ENCODE measurements around the gene STPG3. TPM values are rescaled to one million over a fixed set of nuclear protein-coding genes. Genes with fewer than 3 reads are reported as not detected.

The STPG3 gene
- total and polyA plus RNA-seq, 2 of the 8 experiments (the other 6 are each of a cell fraction or from before 2014, with no cell fraction given), result not detected

- TF ChIP-seq RAD21 (IDR thresholded peaks at IDR 0.05 in 1 of 2, conservative IDR thresholded peaks at IDR 0.05 in 1 of 2; ENCODE audit: low read depth in 2 of 2, low read length in 2 of 2) (no peak), CTBP2 (IDR thresholded peaks at IDR 0.05; ENCODE audit: borderline replicate concordance, insufficient read depth, insufficient read length, low read length) (no peak), CHD1 (IDR thresholded peaks at IDR 0.05; ENCODE audit: low read depth, low read length) (no peak), NANOG (IDR thresholded peaks at IDR 0.05; ENCODE audit: insufficient read depth, low read depth, low read length, poor library complexity, severe bottlenecking) (no peak)
- TF ChIP-seq, protein P1, sequence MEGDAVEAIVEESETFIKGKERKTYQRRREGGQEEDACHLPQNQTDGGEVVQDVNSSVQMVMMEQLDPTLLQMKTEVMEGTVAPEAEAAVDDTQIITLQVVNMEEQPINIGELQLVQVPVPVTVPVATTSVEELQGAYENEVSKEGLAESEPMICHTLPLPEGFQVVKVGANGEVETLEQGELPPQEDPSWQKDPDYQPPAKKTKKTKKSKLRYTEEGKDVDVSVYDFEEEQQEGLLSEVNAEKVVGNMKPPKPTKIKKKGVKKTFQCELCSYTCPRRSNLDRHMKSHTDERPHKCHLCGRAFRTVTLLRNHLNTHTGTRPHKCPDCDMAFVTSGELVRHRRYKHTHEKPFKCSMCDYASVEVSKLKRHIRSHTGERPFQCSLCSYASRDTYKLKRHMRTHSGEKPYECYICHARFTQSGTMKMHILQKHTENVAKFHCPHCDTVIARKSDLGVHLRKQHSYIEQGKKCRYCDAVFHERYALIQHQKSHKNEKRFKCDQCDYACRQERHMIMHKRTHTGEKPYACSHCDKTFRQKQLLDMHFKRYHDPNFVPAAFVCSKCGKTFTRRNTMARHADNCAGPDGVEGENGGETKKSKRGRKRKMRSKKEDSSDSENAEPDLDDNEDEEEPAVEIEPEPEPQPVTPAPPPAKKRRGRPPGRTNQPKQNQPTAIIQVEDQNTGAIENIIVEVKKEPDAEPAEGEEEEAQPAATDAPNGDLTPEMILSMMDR (IDR thresholded peaks at IDR 0.05; ENCODE audit: control extremely low read depth in 1 of 3, insufficient read depth in 1 of 3, low read depth in 1 of 3, low read length in 3 of 3), result no peak
Measured at GRCh38 chr9:137214620-137215019, 36.5 kb upstream of the STPG3 start (continued).

All from H1 (cell line).